CD4-positive, alpha-beta T cell treated with Interleukin-6 at 100 ng/mL for 8 hours (primary cell): Measurements from ENCODE around the gene RTP2.

ENCODE experiments used
- DNase-seq: peaks from one replicate; pipeline ENCODE4 v3.0.0-alpha.2; 2020; ENCODE audit warnings: mixed read lengths, low spot score

Gene RTP2

DNA sequence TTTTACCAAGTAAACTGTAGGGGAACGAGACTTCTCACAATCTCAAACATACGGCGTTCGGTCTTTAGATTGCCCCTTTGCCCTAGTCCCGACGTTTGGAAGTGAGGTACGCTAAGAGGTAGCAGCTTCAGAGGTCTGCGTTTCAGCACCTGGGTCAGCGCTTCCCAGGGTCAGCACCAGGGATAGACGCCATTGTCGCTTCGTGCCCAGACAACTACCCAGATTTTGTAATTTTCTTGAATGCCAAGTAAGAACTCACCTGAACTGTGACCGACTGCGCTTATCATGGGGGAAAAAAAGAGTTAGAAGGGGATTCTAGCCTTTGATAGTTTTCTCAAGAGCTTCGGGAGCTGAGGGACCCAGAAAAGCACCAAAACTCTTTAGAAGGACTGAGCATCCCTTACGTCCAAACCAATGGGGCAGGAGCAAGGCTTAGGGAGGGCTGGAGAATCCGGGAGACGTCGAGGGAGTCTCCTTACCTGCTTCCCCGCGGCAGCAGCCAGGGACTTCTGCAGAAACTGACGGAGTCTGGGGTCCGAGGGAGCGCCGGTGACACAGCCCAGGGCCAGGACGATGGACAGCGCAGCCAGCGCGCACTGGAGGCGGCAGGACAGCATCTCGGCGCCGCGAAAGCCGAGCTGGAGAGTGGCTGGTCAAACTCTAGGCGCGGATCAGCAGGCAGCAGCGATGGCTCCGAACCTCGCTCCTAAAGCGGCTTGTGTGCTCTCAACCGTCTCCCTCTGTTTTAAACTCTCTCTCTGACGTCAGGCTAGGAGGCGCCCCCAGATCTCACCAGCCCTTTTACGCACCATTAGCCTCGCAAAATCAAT, 32.5 kb downstream of the RTP2 start, which contains the start of gene SST:
SST (minus strand) TSS at position 720 of the 830 bp plus-strand sequence; CDS start at position 617, 103 bp downstream.
- DNase-seq = no peak

GRCh38 chr3:187667526-187667925, 34.8 kb downstream of the RTP2 start:
- DNase-seq = no peak

GRCh38 chr3:187665764-187666402, 36.5 kb downstream of the RTP2 start:
- no peak for DNase-seq

DNA sequence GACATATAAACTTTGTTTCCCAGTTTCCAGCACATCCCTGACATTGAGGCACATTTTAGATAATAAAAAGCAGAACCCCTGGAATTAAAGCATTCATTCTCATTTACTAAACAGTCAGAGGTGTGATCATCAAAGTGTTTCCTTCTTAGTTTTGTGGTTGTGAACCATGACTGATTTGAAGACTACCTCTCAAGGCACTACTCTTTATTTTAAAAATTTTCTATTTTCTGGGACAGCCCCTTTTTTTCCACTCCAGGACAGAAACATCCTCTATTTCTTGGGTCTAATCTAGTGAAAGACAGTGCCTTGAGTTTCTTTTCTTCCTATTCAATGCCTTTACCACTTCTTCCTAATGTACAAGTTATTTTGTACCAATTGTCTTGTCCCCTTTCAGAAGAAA, 37.3 kb downstream of the RTP2 start:
- no peak for DNase-seq

DNA sequence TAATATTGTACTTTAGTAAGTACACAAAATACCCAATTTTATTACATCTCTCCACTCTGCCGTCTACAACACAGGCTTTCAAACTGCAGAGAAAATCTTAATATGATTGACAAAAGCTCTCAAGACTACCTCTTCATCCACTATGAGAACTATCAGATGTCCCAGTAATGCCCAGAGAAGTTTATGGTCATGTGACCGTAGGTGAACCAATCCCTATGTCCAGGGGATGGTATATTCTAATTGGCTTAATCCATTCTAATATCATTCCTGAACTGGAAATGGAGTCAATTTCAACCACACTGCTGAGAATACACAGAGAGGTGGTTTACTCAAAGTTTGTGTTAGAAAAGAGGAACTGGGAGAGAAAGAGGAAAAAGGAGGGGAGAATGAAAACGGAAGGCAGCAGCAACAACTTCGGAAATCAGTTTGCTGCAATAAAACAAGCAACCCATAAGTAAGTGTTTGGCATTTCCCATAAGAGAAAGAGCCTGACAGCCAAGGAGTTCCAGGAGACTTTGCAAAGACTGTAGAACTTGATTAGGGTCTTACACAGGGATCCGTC, 39.4 kb downstream of the RTP2 start:
- DNase-seq = no peak

DNA sequence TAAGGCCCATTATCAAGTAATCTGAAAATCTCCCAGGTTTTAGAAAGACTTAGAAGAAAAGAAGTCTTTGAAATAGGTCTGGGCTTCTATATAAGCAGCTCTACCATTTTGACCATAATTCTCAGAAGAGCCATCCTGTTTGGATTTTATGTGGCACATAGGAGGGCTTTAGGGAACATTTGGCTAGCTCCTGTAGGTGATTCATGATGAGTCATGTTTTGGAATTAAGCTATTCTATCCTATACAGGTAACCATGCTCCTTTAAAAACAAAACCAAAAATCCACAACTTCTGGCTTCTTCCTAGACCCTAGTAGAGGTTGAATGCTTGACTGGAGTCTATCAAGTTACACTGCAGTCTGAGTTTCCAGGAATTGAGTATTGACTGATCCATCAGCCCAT, 41.1 kb downstream of the RTP2 start:
- DNase-seq = no peak

DNA sequence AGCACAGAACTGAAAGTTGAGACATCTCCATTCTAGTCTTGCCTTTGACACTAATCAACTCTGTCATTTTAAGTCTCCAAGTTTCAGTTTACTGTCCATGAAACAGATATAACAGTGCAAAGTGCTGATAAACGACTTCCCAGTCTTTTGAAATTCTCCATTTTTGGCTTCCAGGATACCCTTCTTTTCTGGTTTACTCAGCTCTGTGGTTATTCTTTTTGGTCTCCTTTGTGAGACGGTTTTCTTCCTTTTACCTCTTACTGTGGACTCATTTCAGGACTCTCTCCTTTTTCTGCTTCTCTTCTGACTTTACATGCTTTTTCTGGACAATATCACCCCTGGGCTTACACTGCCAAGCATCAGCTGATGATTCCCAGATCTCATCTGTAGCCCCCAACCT, 51.1 kb downstream of the RTP2 start:
- no peak for DNase-seq
